ENCODE results near the gene PIP5K1B. TPM values are rescaled to one million over a fixed set of nuclear protein-coding genes. Genes with fewer than 3 reads are reported as not detected.

Gene PIP5K1B
- total and polyA plus RNA-seq, 10 of the 15 experiments (the other 5 are each of a cell fraction or from before 2014, with no cell fraction given): 6.8 to 16.3 (median 10.6) TPM

- TF ChIP-seq PKNOX1 (IDR thresholded peaks at IDR 0.05) (peak; percentile 63; the same call in 1 of the 2 replicates), ESRRA (IDR thresholded peaks at IDR 0.05; ENCODE audit: low read length) (no peak), CBFB (IDR thresholded peaks at IDR 0.05; ENCODE audit: low read depth) (no peak), NRF1 (conservative IDR thresholded peaks at IDR 0.05; ENCODE audit: low read depth, low read length) (no peak), RBBP5 (conservative IDR thresholded peaks at IDR 0.05) (no peak), JUNB (IDR thresholded peaks at IDR 0.05) (no peak), NFXL1 (IDR thresholded peaks at IDR 0.05; ENCODE audit: borderline replicate concordance) (no peak), TBL1XR1 (IDR thresholded peaks at IDR 0.05; ENCODE audit: low read depth, low read length) (no peak), MEF2B (IDR thresholded peaks at IDR 0.05; ENCODE audit: partially characterized antibody, poor library complexity, severe bottlenecking) (peak; percentile 44), BCLAF1 (IDR thresholded peaks at IDR 0.05) (no peak), NBN (IDR thresholded peaks at IDR 0.05) (no peak; the same call in none of the 2 replicates), ZNF687 (IDR thresholded peaks at IDR 0.05) (no peak), IRF3 (IDR thresholded peaks at IDR 0.05) (no peak), NR2F1 (conservative IDR thresholded peaks at IDR 0.05) (peak; percentile 81), ATF3 (IDR thresholded peaks at IDR 0.05; ENCODE audit: borderline replicate concordance, extremely low read depth, low read depth, low read length) (no peak), SP1 (IDR thresholded peaks at IDR 0.05; ENCODE audit: low read depth, low read length) (peak; percentile 29), ATF2 (IDR thresholded peaks at IDR 0.05; ENCODE audit: low read length) (no peak; the same call in 1 of the 2 replicates)
Observed at GRCh38 chr9:68802525-68803015, 97.5 kb downstream of the PIP5K1B start (continued).
